GM13976 (cell line): Measurements from ENCODE around the gene KLF9.

Source experiments
- DNase-seq: peaks from one replicate; pipeline ENCODE4 v3.0.0; 2012; ENCODE audit warnings: low spot score
- in situ Hi-C: fragments of 300-500 bp; cut with MboI; formaldehyde crosslinking; loops from one replicate; pipeline ENCODE4 v1.12.0; 2022; ENCODE audit warnings: low sequenced_read_pairs, mixed read lengths, inconsistent platforms; ENCODE audit not compliant: unreplicated experiment
- TF ChIP-seq, protein P1 (sequence below): IDR thresholded peaks from 2 replicates; pipeline ENCODE4 v1.5.1; 2012; ENCODE audit warnings: borderline replicate concordance, mild to moderate bottlenecking; ENCODE audit not compliant: insufficient read depth; ENCODE audit errors: extremely low read depth, missing control alignments, control extremely low read depth

Gene KLF9

GRCh38 chr9:70411121-70411929 lies 3.1 kb downstream of the KLF9 start:
- DNase-seq: no peak
- in situ Hi-C loops: no loop called here

GRCh38 chr9:70410368-70410767 lies 4.1 kb downstream of the KLF9 start:
- TF ChIP-seq, protein P1, sequence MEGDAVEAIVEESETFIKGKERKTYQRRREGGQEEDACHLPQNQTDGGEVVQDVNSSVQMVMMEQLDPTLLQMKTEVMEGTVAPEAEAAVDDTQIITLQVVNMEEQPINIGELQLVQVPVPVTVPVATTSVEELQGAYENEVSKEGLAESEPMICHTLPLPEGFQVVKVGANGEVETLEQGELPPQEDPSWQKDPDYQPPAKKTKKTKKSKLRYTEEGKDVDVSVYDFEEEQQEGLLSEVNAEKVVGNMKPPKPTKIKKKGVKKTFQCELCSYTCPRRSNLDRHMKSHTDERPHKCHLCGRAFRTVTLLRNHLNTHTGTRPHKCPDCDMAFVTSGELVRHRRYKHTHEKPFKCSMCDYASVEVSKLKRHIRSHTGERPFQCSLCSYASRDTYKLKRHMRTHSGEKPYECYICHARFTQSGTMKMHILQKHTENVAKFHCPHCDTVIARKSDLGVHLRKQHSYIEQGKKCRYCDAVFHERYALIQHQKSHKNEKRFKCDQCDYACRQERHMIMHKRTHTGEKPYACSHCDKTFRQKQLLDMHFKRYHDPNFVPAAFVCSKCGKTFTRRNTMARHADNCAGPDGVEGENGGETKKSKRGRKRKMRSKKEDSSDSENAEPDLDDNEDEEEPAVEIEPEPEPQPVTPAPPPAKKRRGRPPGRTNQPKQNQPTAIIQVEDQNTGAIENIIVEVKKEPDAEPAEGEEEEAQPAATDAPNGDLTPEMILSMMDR: no peak
- DNase-seq: no peak
- in situ Hi-C loops: no loop called here

More at GRCh38 chr9:70411121-70411929, 3.1 kb downstream of the KLF9 start:
- TF ChIP-seq, protein P1: no peak

DNA sequence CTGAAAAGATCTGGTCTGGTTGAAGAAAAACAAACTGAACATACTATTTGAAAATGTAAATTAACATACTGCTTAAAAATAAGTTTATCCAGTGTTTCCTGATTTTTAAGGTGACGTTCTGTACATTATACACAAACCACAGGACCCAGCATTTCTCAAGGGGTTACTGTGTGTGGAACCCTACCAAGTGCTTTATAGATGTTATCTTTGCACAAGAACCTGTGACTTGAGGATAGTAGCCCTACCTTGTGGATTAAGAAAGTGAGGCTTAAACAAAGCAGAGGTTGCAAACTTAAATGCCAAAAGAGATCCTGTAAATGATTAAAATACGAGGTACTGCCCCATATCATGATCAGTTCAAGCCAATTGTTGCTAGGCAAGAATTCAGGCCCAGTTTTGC lies 4.7 kb downstream of the KLF9 start:
- in situ Hi-C loops: no loop called here
- DNase-seq: no peak
- TF ChIP-seq, protein P1: no peak

GRCh38 chr9:70409280-70409679 lies 5.2 kb downstream of the KLF9 start:
- in situ Hi-C loops: no loop called here
- TF ChIP-seq, protein P1: no peak
- DNase-seq: no peak

DNA sequence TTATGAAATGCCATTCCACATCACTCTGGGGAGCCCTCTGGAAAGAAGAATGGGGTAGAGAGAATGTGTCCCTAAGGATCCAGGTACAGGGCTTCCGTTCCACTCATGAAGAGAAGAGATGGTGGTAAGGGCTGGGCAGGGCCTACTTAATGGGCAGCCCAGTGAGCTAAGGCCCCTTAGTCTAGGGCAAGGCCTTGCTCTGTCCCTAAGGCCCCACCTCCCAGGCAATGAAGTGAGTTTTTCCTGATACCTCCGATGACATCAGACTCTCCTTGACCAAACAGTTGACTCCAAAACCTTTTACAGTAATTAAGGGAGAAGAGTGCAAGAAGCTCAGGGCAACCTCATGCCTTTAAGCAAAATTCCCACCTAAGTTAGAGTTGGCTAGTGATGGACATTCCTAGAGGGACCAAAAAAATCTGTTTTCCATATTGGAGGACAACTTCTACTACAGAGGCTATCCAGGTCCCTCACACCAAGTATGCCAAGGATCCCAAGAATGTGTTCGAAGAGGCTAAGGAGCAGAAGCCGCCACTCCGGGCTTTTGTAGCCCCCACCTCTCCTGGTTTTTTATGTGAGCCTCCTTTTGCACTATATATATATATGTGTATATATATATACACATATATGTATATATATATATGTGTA lies 5.9 kb downstream of the KLF9 start:
- no peak for DNase-seq
- in situ Hi-C loops: no loop called here
- TF ChIP-seq, protein P1: no peak

DNA sequence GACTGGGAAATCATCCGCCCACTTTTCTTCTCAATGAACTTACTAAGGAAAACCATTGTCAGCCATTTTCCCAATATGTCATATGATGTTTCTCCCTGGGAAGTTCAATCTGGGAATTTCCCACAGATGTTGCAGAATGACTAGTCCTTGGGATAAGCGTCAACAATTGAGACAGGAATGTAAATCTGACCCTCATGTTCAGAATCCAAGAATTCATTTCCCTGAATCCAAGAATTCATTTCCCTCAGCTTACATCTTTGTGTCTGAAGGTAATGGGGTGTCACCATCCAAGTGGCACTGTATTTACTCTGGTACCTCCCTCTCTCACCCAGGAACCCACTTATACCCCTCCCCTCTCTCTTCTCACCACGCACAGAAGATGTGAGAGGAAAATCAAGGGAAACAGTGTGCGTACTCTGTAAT lies 7.4 kb downstream of the KLF9 start:
- in situ Hi-C loops: no loop called here
- no peak for DNase-seq
- TF ChIP-seq, protein P1: no peak
